HAP-1 (cell line): Measurements from ENCODE around the gene DYRK1A.

ENCODE experiments used
- DNase-seq, 2 experiments: peaks; one replicate each; pipeline ENCODE4 v3.0.0-alpha.2; 2016 to 2020; ENCODE audit warnings: low spot score in 2 of 2
- H3K27me3 ChIP-seq: fragments of 250-450 bp; sonication (Bioruptor Pico); 2 replicates; pipeline ENCODE4 v1.5.1; 2020; ENCODE audit warnings: low read depth, mild to moderate bottlenecking, moderate library complexity
- H3K36me3 ChIP-seq: fragments of 250-450 bp; sonication (Bioruptor Pico); replicated peaks from 2 replicates; pipeline ENCODE4 v1.5.1; 2020; ENCODE audit warnings: mild to moderate bottlenecking
- H3K4me1 ChIP-seq: fragments of 250-450 bp; sonication (Bioruptor Pico); 2 replicates; pipeline ENCODE4 v1.5.1; 2020; ENCODE audit warnings: mild to moderate bottlenecking
- H3K4me3 ChIP-seq: fragments of 250-450 bp; sonication (Bioruptor Pico); 2 replicates; pipeline ENCODE4 v1.5.1; 2020; ENCODE audit warnings: mild to moderate bottlenecking, moderate library complexity
- H3K9me3 ChIP-seq: fragments of 250-450 bp; sonication (Bioruptor Pico); 2 replicates; pipeline ENCODE4 v1.5.1; 2020; ENCODE audit warnings: mild to moderate bottlenecking, moderate library complexity
- in situ Hi-C: fragments of 300-500 bp; cut with MboI; formaldehyde crosslinking; loops from 3 replicates; pipeline ENCODE4 v1.14.3; 2020; ENCODE audit warnings: low sequenced_read_pairs, inconsistent platforms, mixed read lengths

Gene DYRK1A

GRCh38 chr21:37562920-37563640, 196.5 kb downstream of the DYRK1A start:
- H3K27me3 ChIP-seq: no peaks in the 10 kb centered on the region
- no peaks in the 10 kb centered on the region for H3K36me3 ChIP-seq
- peaks cover 6% of the 10 kb centered on the region for H3K4me1 ChIP-seq
- in situ Hi-C loops: no loop called here
- DNase-seq: no peak
- H3K9me3 ChIP-seq: peaks cover 3% of the 10 kb centered on the region; the same call in 1 of the 2 replicates
- H3K4me3 ChIP-seq: no peak overlapping the region

- peaks cover 6% of the 10 kb centered on the region for H3K4me1 ChIP-seq
- in situ Hi-C loops: no loop called here
- peak overlapping the region; percentile 20 for H3K4me3 ChIP-seq
- H3K9me3 ChIP-seq: peaks cover 3% of the 10 kb centered on the region; the same call in 1 of the 2 replicates
- peak; percentile 59 to 83 for DNase-seq
- no peaks in the 10 kb centered on the region for H3K27me3 ChIP-seq
- H3K36me3 ChIP-seq: no peaks in the 10 kb centered on the region
These were observed 197.2 kb downstream of the DYRK1A start for GRCh38 chr21:37563641-37564340.

- in situ Hi-C loops: no loop called here
- peaks cover 6% of the 10 kb centered on the region for H3K4me1 ChIP-seq
- H3K27me3 ChIP-seq: no peaks in the 10 kb centered on the region
- no peaks in the 10 kb centered on the region for H3K36me3 ChIP-seq
- DNase-seq: no peak
- H3K9me3 ChIP-seq: peaks cover 3% of the 10 kb centered on the region; the same call in 1 of the 2 replicates
- H3K4me3 ChIP-seq: no peak overlapping the region
These were observed 197.9 kb downstream of the DYRK1A start for GRCh38 chr21:37564341-37564923.

GRCh38 chr21:37564924-37565529, 198.5 kb downstream of the DYRK1A start:
- Histone ChIP-seq H3K4me1 (peaks cover 6% of the 10 kb centered on the region), H3K36me3 (no peaks in the 10 kb centered on the region), H3K4me3 (no peak overlapping the region), H3K9me3 (peaks cover 3% of the 10 kb centered on the region; the same call in 1 of the 2 replicates), H3K27me3 (no peaks in the 10 kb centered on the region; the same call in 1 of the 2 replicates)
- in situ Hi-C loops: no loop called here
- no peak for DNase-seq

- H3K27me3 ChIP-seq: no peaks in the 10 kb centered on the region; the same call in none of the 2 replicates
- no peak for DNase-seq
- in situ Hi-C loops: no loop called here
- no peak overlapping the region for H3K4me3 ChIP-seq
- no peaks in the 10 kb centered on the region for H3K36me3 ChIP-seq
- peaks cover 6% of the 10 kb centered on the region for H3K4me1 ChIP-seq
- H3K9me3 ChIP-seq: peaks cover 3% of the 10 kb centered on the region; the same call in 1 of the 2 replicates
These were observed 199.1 kb downstream of the DYRK1A start for GRCh38 chr21:37565530-37566223.

DNA sequence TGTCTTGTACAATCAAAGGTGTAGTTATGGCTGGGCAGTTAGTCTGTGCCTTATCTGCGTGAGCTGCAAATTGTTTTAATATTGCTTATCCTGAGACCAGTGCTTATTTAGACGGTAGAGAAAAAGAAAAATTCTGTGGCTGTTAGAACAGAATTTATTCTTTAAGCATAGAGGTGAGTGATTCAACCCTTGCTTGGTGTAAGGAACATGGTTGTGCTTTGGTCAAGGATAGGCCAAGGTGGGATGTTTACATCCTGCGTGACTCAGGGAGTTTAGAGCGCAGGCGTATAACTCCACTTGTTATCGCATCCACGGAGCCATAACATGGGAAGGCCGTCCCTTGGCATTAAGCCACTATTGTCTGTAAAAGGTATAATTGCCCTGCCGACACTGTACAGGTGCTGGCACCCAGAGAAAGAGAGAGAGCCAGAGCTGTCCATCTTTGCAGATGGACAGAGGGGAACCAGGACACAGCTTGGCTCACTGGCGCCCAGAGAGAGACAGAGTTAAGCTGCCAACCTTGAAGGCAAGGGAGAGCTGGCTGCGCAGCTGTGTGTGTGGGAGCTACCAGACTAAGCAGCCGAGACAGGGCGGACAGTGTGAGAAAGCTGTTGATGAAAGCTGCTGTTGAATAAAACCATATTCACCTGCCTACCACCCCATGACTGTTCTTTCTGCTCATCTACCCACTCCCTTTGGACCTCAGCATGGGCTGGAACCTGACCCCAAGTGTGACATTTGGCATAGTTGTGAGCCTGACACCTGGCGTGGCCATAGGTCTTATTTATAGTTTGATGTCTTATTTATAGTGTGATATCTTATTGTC, 200.4 kb downstream of the DYRK1A start:
- Histone ChIP-seq H3K4me3 (no peak overlapping the region), H3K9me3 (peaks cover 3% of the 10 kb centered on the region; the same call in 1 of the 2 replicates), H3K27me3 (no peaks in the 10 kb centered on the region; the same call in none of the 2 replicates), H3K4me1 (peaks cover 6% of the 10 kb centered on the region), H3K36me3 (no peaks in the 10 kb centered on the region)
- DNase-seq: no peak
- in situ Hi-C loops: no loop called here

DNA sequence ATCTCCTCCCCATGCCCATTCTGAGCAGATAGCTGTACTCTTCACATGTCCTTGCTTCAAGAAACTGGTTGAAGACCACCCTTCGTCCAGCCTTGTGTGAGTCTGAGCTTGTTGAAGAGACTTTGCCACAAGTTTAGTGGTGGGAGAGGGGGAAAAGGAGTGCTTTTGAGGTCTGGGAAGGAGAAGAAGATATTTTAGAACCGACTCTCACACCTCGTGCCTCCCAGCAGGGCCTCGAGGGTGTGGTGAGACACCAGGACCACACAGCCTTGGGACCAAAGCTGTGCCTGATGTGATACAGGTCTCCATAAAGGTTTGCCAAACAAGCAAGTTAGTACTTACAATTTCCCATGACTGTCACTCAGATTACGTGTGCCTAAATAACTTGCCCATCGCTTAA, 201.8 kb downstream of the DYRK1A start:
- H3K4me3 ChIP-seq: no peak overlapping the region
- in situ Hi-C loops: no loop called here
- peaks cover 5% of the 10 kb centered on the region for H3K4me1 ChIP-seq
- H3K36me3 ChIP-seq: no peaks in the 10 kb centered on the region
- H3K9me3 ChIP-seq: peaks cover 3% of the 10 kb centered on the region; the same call in 1 of the 2 replicates
- no peak for DNase-seq
- H3K27me3 ChIP-seq: no peaks in the 10 kb centered on the region; the same call in none of the 2 replicates

DNA sequence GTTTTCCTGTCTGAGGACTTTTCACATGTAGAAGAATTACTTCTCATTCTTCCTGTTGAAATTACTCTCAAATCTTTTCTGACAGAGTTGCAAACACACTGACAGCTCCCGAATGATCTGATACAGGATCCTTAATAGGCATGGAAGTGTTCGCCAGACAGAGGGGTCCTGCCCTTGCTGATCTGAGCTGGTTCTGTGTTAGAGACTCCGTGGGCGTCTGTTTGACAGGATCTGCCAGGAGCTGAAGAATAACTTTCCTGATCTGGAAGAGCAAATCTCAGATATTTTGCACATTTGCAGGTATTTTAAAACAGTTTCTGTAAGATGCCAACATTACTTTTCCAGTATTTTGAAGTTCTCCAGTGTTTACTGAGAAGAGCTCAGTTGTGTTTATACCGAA, 202.3 kb downstream of the DYRK1A start:
- in situ Hi-C loops: no loop called here
- Histone ChIP-seq H3K27me3 (no peaks in the 10 kb centered on the region; the same call in none of the 2 replicates), H3K36me3 (no peaks in the 10 kb centered on the region), H3K4me1 (peaks cover 2% of the 10 kb centered on the region), H3K4me3 (no peak overlapping the region), H3K9me3 (peaks cover 3% of the 10 kb centered on the region; the same call in 1 of the 2 replicates)
- DNase-seq: no peak

- no peak for DNase-seq
- in situ Hi-C loops: no loop called here
- Histone ChIP-seq H3K4me3 (no peak overlapping the region), H3K36me3 (no peaks in the 10 kb centered on the region), H3K4me1 (no peaks in the 10 kb centered on the region), H3K9me3 (no peaks in the 10 kb centered on the region), H3K27me3 (no peaks in the 10 kb centered on the region; the same call in none of the 2 replicates)
These were observed 204.9 kb downstream of the DYRK1A start for GRCh38 chr21:37571442-37571841.

GRCh38 chr21:37574316-37574715, 207.7 kb downstream of the DYRK1A start:
- no peaks in the 10 kb centered on the region for H3K36me3 ChIP-seq
- in situ Hi-C loops: no loop called here
- H3K4me3 ChIP-seq: no peak overlapping the region
- no peaks in the 10 kb centered on the region; the same call in none of the 2 replicates for H3K27me3 ChIP-seq
- DNase-seq: no peak
- H3K4me1 ChIP-seq: no peaks in the 10 kb centered on the region
- no peaks in the 10 kb centered on the region for H3K9me3 ChIP-seq

- in situ Hi-C loops: no loop called here
- DNase-seq: no peak
- H3K36me3 ChIP-seq: no peaks in the 10 kb centered on the region
These were observed 208.2 kb downstream of the DYRK1A start for GRCh38 chr21:37574751-37575150.

DNA sequence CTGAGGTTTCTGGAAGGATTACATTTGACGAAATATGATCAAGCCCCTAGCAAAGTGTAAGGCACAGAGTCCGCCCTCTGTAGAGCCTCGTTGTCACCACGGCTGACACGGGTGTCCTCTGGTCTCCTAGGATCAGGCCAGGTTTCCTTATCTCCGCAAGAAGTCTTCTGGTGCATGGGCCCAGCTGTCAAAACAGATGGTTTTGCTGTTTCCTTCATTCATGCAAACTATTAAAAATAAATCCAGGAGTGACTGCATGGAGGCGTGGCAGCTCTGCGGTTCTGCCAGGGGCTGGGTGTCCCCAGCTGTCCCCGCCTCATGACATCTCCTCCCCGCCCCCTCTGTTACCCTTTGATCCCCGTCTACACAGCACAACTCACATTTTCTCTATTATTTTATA, 209.0 kb downstream of the DYRK1A start:
- no peaks in the 10 kb centered on the region for H3K36me3 ChIP-seq
- H3K9me3 ChIP-seq: no peaks in the 10 kb centered on the region
- no peaks in the 10 kb centered on the region for H3K4me1 ChIP-seq
- DNase-seq: no peak
- in situ Hi-C loops: no loop called here
- H3K27me3 ChIP-seq: no peaks in the 10 kb centered on the region; the same call in 1 of the 2 replicates
- no peak overlapping the region for H3K4me3 ChIP-seq

More at GRCh38 chr21:37574751-37575150, 208.2 kb downstream of the DYRK1A start:
- H3K9me3 ChIP-seq: no peaks in the 10 kb centered on the region
- no peaks in the 10 kb centered on the region; the same call in none of the 2 replicates for H3K27me3 ChIP-seq
- H3K4me1 ChIP-seq: no peaks in the 10 kb centered on the region
- no peak overlapping the region for H3K4me3 ChIP-seq
